SK-MEL-5 (cell line): ENCODE data around the gene ANP32A. TPM values are rescaled to one million over a fixed set of nuclear protein-coding genes. Genes with fewer than 3 reads are reported as not detected.

Source experiments
- DNase-seq: peaks from one replicate; pipeline ENCODE4 v3.0.0-alpha.2; 2016; ENCODE audit warnings: low read depth, low spot score
- in situ Hi-C: cut with HindIII; loops from 2 replicates; pipeline ENCODE4 v1.10.0; 2016; ENCODE audit warnings: low sequenced_read_pairs, high pct_unique_total_duplicates, low pct_unique_long_range_greater_than_20kb
- total RNA-seq: library from RNA; depleted of rRNA; stranded (reverse); fragments of >200 nt; shearing (Covaris generic); gene quantifications from 2 replicates; pipeline ENCODE4 v1.2.3, GENCODE V29; 2014

Gene ANP32A
- total RNA-seq, 1 experiment from 2014 or later: 60.4 TPM

- in situ Hi-C loops: no loop called here
- no peak for DNase-seq
These were observed 2.9 kb upstream of the ANP32A start for GRCh38 chr15:68823561-68823960.

DNA sequence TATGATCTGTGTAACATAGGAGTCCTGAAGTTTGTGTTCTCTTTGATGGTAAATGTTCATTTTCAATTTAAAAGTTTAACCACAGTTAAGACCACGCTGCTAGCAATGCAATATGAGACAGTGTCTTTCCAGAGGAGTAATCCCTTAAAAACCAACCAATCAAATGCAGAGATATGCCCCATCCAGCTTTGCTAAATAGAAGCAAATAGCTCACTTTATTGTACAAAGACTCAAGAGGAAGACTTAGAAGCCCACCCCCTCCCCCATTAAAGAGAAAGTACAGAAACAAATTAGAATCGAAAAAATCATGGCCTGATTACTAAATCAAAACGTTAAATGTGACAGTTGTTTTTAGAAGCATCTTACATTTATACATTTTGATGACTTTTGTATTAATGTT, 2.1 kb upstream of the ANP32A start:
- in situ Hi-C loops: no loop called here

DNA sequence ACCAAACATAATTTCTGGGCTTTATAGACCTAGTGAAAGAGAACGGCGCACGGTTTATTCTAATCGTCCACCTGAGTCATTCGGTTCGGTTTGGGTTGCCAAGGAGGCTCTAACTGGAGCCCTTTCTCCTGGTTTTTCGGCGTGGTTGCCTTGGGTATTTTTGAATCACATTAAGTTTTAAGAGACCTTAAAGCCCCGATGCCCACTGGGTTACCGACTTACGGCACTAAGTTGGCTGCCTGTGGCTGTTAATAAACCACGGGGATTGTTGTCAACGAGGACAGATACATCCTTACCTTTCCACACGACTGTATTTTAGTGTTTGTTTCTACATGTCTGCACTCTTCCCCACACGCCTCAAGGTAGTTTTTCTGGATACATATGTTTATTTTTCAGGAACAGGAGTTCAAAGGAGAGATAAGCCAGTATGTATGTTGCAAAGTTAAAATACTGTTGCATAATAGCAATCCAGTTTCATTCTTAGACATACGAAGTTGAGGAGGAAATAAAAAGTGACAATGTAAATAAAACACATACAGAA, 1.2 kb upstream of the ANP32A start:
- in situ Hi-C loops: no loop called here
- DNase-seq: no peak

More for the DNA sequence above, 2.1 kb upstream of the ANP32A start:
- peak; percentile 32 for DNase-seq

DNA sequence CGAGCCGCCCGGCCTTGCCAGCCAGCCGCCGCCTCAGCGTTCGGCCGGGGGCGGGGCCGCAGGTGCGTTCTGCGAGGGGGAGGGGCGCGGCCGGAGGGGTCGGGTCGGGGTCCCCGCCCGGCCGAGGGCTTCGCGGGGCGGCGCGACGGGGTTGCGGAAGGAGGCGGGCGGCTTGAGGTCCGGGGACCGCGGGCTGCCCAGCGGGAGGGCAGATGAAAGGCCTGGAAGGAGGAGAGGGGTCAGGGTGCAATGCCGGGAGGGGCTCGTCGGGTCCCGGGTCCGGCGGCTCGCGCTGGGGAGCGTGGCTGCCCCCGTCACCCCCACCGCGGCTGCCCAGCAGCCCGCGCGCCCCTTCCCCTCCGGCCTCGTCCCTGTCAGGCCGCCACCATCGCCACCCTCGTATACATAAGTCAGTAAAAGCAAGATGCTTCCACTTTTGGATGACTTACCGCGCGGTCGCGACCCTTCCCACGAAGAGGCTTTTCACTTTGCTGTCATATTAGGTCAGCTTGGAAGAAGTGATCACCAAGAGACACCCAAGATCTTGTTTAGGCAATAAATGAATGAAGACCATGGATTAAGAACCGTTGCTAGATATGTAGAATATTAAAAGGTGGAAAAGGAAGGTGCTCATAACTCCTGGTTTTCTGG, 620 bp upstream of the ANP32A start:
- in situ Hi-C loops: no loop called here
- DNase-seq: peak; percentile 5

- in situ Hi-C loops: no loop called here
- peak; percentile 43 for DNase-seq
These were observed 1.0 kb downstream of the ANP32A start for GRCh38 chr15:68819495-68820294.

GRCh38 chr15:68818769-68819494, 1.8 kb downstream of the ANP32A start:
- in situ Hi-C loops: no loop called here
- DNase-seq: peak; percentile 72

- in situ Hi-C loops: no loop called here
- peak; percentile 48 for DNase-seq
These were observed 2.5 kb downstream of the ANP32A start for GRCh38 chr15:68818066-68818768.

DNA sequence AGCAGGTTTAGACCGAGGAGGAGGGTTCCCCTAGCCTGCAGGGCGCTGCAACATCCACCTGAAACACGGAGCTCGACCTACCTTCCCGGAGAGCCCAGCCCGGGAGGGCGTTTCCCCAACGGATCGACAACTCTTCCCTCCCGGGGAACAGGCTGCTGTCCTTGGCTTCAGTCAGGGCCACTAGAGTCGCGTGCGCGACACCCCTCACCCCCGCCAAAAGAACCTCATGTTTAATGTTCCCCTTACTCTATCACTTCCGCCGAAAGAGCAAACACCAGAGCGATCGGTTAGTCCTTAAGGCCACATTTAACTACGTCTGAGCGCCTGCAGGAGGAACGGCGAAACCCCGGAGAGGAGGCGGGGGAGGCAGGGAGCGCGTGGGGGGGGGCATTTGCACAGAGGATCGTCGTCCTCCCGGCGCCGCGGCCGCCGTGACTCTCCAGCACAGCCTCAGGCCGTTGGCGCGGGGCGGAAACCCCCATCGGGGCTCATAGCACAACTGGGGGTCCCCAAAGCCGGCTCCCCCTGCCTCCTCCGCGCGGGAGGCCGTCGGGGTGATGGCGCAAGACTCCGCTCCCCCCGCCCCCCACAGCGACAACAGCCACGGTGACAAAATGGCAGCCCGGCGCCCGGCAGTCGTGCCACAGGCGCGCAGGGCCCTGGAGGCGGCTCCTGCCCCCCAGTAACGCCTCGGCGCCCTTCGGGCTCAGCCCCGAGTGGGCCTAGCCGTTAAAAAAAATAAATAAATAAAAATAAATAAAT, 3.2 kb downstream of the ANP32A start:
- DNase-seq: peak; percentile 59
- in situ Hi-C loops: no loop called here

DNA sequence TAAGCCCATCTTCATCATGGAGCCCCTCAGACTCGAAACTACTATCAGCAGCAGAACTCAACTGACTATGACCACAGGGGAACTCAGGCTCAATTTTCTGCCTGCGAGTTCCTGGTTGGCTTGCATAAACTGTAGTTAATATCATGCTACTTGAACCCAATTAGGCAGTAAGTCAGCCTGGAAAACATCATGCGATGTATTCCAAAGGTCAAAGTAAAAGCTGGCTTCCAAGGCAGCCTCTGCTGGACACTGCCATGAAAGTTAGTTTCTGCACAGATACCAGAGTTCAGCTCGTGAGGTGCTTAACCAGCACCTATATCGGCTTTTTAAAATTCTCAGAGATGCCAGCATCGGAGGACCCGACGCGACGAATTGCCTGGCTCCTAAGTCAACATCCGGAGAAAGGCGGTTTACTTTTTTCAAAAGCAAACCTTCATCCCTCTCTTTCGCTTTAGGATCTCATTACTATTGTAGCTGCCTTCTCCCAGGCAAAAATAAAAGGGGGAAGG, 3.8 kb downstream of the ANP32A start:
- no peak for DNase-seq

GRCh38 chr15:68816158-68816557, 4.5 kb downstream of the ANP32A start:
- no peak for DNase-seq
- in situ Hi-C loops: no loop called here

More for the DNA sequence above, 3.8 kb downstream of the ANP32A start:
- in situ Hi-C loops: no loop called here

- in situ Hi-C loops: no loop called here
- no peak for DNase-seq
These were observed 5.1 kb downstream of the ANP32A start for GRCh38 chr15:68815598-68815997.

DNA sequence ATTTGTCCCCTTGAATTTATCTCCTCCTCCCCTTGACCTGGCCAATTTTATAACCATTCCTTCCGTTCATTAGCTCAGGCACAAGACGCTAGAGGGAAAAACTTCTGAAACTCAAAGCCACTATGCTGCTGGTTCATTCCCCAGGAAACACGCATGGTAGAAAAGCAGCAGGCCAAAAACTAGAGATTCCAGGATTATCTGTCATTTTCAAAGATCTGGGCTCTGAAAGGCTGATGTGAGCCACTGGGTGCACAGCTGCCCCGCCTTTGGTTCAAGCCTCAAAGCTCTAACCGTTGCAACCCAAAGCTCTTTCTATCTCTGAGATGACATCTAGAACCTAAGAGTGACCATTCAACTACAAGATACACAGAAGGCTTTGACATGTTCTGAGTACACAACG, 6.1 kb downstream of the ANP32A start:
- DNase-seq: no peak
- in situ Hi-C loops: no loop called here

GRCh38 chr15:68812597-68813431, 7.9 kb downstream of the ANP32A start:
- no peak for DNase-seq
- in situ Hi-C loops: no loop called here

DNA sequence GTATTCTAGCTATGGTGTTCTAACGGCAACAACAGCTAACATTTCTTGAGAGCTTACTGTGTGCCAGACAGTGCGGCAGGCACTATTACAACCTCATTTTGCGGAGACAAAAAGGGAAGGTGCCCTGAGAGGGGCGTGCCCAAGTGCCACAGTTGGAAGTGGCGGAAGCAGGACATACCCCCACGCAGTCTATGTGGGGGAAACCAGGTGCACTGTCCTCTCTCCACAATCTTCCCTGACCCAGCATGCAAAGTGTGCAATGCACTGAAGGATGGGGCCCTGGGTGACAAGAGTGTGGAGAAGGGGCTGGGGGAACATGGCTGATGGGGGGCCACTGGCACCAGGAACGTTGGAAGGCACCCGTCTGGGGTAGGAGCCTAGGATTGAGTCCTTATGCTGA, 8.6 kb downstream of the ANP32A start:
- DNase-seq: no peak
- in situ Hi-C loops: no loop called here

GRCh38 chr15:68809517-68809916, 11.2 kb downstream of the ANP32A start:
- in situ Hi-C loops: no loop called here
- no peak for DNase-seq

DNA sequence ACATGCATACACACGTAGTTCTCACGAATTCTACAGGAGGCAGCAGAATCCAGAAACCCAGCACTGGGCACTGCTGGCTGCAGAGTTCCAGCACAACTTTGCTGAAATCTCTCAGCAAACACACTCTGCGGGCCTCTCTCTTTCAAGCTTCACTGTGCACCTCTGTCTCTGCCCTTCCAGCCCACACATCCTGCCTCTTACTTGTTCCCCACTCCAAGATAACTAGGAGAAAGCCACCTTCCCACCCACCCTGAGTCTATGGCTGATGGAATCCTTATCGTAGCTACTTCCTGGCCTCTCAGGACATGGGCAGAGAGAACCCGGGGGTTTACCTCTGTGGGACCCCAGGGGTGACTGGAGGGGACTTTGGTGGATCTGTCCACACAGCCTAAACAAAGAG, 11.9 kb downstream of the ANP32A start:
- no peak for DNase-seq
- in situ Hi-C loops: no loop called here
